Esophagus squamous epithelium (tissue), 5 donors: ENCODE data around the gene AMPD2. TPM values are rescaled to one million over a fixed set of nuclear protein-coding genes. Genes with fewer than 3 reads are reported as not detected.
A peak's percentile ranks its signal among the peaks of the same experiment; 100 is the strongest.

ENCODE experiments used
- DNase-seq: peaks from one replicate; lab custom pipeline; 2025; lab: John Stamatoyannopoulos, UW
- H3K27ac ChIP-seq, 4 donors: fragments of 200-600 bp; sonication (generic); one replicate each; pipeline ENCODE4 v1.5.1; 2016 to 2019; ENCODE audit warnings: mild to moderate bottlenecking in 1 of 4
- H3K27me3 ChIP-seq, 4 donors: fragments of 200-600 bp; sonication (generic); 1 replicate in 3 of 4; 2 replicates in 1 of 4; pipeline versions ENCODE4 v1.5.1 to v1.6.0; 2017 to 2021; ENCODE audit warnings: antibody characterized with exemption in 1 of 4
- H3K36me3 ChIP-seq, 3 donors: fragments of 200-600 bp; sonication (generic); one replicate each; pipeline ENCODE4 v1.5.1; 2016 to 2019
- H3K4me1 ChIP-seq, 3 donors: fragments of 200-600 bp; sonication (generic); one replicate each; pipeline ENCODE4 v1.5.1; 2017 to 2019
- H3K4me3 ChIP-seq, 4 donors: fragments of 200-600 bp; sonication (generic); 1 replicate in 3 of 4; 2 replicates in 1 of 4; pipeline ENCODE4 v1.5.1; 2016 to 2019; ENCODE audit warnings: mild to moderate bottlenecking in 2 of 4, moderate library complexity in 1 of 4
- H3K9me3 ChIP-seq, 3 donors: fragments of 200-600 bp; sonication (generic); one replicate each; pipeline ENCODE4 v1.5.1; 2016 to 2019
- POLR2A ChIP-seq, 4 donors: fragments of 450-650 bp; IDR thresholded peaks; one replicate each; pipeline ENCODE4 v1.6.1; 2017; ENCODE audit warnings: antibody characterized with exemption in 4 of 4, mild to moderate bottlenecking in 4 of 4, moderate library complexity in 3 of 4
- WGBS, 2 donors: methylation state at CpG; one replicate each; pipeline ENCODE4 v1.1.5; 2018; 5-methylcytosine and 5-hydroxymethylcytosine counted together
- intact Hi-C: fragments of 100-400 bp; cut with DNase I; formaldehyde crosslinking; loops from one replicate; pipeline ENCODE4 v1.15.0; 2022
- total RNA-seq, 4 donors: library from RNA; depleted of rRNA; stranded (reverse); fragments of >200 nt; gene quantifications; one replicate each; pipeline ENCODE4 v1.1.0, GENCODE V29; 2016
- TF ChIP-seq, protein P1 (sequence below), 6 experiments: fragments of 450-650 bp in 4 of 6; fragments of 200-600 bp in 2 of 6; sonication (generic) in 2 of 6; IDR thresholded peaks; one replicate each; pipeline ENCODE4 v1.5.1; 2016 to 2019; ENCODE audit warnings: antibody characterized with exemption in 6 of 6, mild to moderate bottlenecking in 4 of 6, moderate library complexity in 4 of 6
- donor health status: DM: yes; HTN: yes; CAD: no.

Gene AMPD2
- total RNA-seq, 4 donors from 2014 or later: 18.5 to 51.5 (median 24.4) TPM

DNA sequence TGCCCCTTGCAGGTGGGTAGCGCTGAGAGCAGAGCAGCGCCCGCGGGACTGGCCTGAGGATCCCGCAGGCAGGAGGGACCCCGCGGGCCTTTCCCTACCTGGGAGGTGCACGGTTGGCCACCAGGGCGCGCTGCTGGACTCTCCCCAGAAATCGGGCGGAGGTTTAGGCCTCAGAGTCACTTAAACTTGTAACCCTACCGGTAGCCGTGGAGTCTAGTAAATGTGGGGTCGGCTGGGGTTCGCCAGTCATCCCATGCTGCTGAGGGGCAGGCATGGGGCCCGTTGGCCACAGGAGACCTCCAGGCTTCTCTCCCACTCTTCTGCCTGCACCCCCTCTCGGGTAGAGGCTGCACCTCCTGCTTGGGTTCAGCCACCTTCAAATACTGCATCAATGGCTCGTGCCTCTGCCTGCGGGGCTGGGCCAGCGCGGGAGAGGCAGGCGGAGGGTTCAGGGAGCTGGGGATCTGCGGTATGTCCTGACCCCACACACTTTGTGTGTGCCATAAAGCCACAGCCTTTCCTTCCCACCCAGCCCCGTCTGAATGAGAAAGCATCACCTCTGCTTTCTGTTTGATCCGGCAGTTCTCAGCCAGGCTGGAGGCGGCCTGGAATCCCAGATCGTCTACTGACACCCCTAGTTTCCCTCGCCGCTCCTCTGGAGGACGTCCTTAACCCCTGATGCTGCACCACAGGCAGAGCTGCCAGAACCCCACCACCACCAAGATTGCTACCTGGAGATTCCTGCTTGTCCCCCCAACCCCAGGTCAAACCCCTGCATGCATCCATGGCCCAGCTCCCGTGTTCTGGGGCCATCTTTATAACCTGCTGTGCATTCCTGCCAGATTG lies 24.0 kb downstream of the AMPD2 start:
- no peaks in the 10 kb centered on the region for H3K36me3 ChIP-seq
- H3K4me1 ChIP-seq: peaks cover 0 to 15% (median 7%) of the 10 kb centered on the region in 3 donors
- H3K27ac ChIP-seq: no peak overlapping the region
- DNase-seq: no peak
- intact Hi-C loops: loop anchor here (5.0 kb wide), 2 partner anchors 129 to 339 kb away; partner anchors contain the start of gene AHCYL1
- no peaks in the 10 kb centered on the region for H3K9me3 ChIP-seq
- no peaks in the 10 kb centered on the region for H3K27me3 ChIP-seq
- H3K4me3 ChIP-seq: peak overlapping the region in 1 of 4 donors; percentile 29
- TF ChIP-seq, protein P1, sequence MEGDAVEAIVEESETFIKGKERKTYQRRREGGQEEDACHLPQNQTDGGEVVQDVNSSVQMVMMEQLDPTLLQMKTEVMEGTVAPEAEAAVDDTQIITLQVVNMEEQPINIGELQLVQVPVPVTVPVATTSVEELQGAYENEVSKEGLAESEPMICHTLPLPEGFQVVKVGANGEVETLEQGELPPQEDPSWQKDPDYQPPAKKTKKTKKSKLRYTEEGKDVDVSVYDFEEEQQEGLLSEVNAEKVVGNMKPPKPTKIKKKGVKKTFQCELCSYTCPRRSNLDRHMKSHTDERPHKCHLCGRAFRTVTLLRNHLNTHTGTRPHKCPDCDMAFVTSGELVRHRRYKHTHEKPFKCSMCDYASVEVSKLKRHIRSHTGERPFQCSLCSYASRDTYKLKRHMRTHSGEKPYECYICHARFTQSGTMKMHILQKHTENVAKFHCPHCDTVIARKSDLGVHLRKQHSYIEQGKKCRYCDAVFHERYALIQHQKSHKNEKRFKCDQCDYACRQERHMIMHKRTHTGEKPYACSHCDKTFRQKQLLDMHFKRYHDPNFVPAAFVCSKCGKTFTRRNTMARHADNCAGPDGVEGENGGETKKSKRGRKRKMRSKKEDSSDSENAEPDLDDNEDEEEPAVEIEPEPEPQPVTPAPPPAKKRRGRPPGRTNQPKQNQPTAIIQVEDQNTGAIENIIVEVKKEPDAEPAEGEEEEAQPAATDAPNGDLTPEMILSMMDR (IDR thresholded peaks at IDR 0.05): peak; percentile 90 to 96 (median 92)
- TF ChIP-seq POLR2A (IDR thresholded peaks at IDR 0.05): no peak
- WGBS, 2 donors: 67 to 76% methylated on average over 9 to 15 of the region's 32 CpGs

DNA sequence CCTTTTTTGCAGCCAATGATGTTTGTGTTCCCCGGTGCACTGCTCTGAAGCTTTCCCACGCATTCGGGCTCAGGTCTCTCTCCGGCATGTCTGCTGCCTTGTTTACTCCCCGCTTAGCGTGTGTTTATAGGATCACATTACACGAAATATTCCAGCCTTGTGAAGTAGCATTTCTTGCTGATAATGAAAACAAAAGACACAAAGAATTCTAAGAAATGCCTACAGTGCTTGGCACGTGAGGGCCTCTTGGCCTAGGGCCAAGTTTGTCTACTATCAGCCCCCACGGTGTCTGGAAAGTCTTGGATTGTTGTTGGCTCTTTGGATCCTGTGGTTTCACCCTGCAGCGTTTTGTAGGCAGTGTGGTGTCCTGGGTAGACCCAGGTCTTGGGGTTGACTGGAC lies 25.0 kb downstream of the AMPD2 start:
- no peak overlapping the region for H3K4me3 ChIP-seq
- no peak for DNase-seq

DNA sequence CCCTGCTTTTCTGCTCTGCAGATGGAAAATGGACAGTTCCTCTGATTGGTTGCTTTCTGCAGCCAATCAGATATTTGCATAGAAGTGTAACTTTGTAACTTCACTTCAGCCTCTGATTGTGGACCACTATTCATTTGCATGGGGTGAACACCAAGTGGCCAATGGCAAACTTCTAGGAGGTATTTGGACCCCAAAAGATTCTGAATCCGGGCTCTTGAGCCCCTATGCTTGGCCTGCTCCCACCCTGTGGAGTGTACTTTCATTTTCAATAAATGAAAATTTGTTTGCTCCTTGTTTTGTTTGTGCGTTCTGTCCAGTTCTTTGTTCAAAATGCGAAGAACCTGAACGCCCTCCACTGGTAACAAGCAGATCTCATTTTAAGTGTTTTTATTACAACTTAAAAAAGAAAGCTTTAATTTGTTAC lies 29.9 kb downstream of the AMPD2 start:
- peak overlapping the region in 2 of 4 donors; percentile 15 to 43 for H3K4me3 ChIP-seq
- peaks cover 0 to 11% (median under 1%) of the 10 kb centered on the region in 3 donors for H3K4me1 ChIP-seq
- no peaks in the 10 kb centered on the region for H3K27me3 ChIP-seq
- WGBS, 2 donors: 50 to 68% methylated on average over 4 of the region's 4 CpGs
- H3K36me3 ChIP-seq: no peaks in the 10 kb centered on the region
- TF ChIP-seq, protein P1 (IDR thresholded peaks at IDR 0.05): peak in 3 of 6 experiments; percentile 4 to 10 (median 10)
- TF ChIP-seq POLR2A (IDR thresholded peaks at IDR 0.05): no peak
- no peak overlapping the region for H3K27ac ChIP-seq
- intact Hi-C loops: no loop called here
- DNase-seq: no peak
- no peaks in the 10 kb centered on the region for H3K9me3 ChIP-seq

More for the DNA sequence above, 25.0 kb downstream of the AMPD2 start:
- intact Hi-C loops: loop anchor here (5.0 kb wide), 2 partner anchors 128 to 338 kb away; partner anchors contain the start of gene AHCYL1
- WGBS, 2 donors: no CpG with 5 or more reads among the region's 10 CpGs
- no peaks in the 10 kb centered on the region for H3K27me3 ChIP-seq
- H3K27ac ChIP-seq: no peak overlapping the region
- TF ChIP-seq, protein P1 (IDR thresholded peaks at IDR 0.05): no peak
- no peak for TF ChIP-seq POLR2A (IDR thresholded peaks at IDR 0.05)
- no peaks in the 10 kb centered on the region for H3K9me3 ChIP-seq
- peaks cover 0 to 15% (median 7%) of the 10 kb centered on the region in 3 donors for H3K4me1 ChIP-seq
- no peaks in the 10 kb centered on the region for H3K36me3 ChIP-seq

GRCh38 chr1:109650609-109651008 lies 31.0 kb downstream of the AMPD2 start:
- 81 to 83% methylated on average over 3 of the region's 3 CpGs for WGBS, 2 donors
- intact Hi-C loops: no loop called here
- no peak overlapping the region for H3K27ac ChIP-seq
- no peak for DNase-seq
- H3K27me3 ChIP-seq: no peaks in the 10 kb centered on the region
- no peak overlapping the region for H3K4me3 ChIP-seq
- no peaks in the 10 kb centered on the region for H3K36me3 ChIP-seq
- no peaks in the 10 kb centered on the region for H3K9me3 ChIP-seq
- H3K4me1 ChIP-seq: peaks cover 0 to 22% (median 11%) of the 10 kb centered on the region in 3 donors
- no peak for TF ChIP-seq POLR2A (IDR thresholded peaks at IDR 0.05)
- TF ChIP-seq, protein P1 (IDR thresholded peaks at IDR 0.05): no peak

DNA sequence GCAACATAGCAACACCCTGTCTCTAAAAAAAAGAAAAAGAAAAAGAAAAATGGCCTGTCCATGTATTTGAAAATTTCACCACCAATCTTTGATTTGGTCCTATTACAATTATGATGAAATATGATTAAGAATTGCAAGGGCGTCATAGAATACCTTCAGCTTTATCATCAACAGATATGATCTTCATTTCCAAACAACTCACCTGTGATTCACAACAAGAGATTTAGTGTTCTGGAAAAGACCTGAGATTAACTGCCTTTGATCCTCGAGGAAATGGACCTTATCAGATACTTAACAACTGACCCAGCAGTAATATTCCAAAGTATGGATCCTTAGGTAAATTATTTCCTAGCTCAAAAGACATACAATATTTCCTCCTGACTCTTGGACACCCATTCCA lies 32.8 kb downstream of the AMPD2 start:
- TF ChIP-seq, protein P1 (IDR thresholded peaks at IDR 0.05): no peak
- TF ChIP-seq POLR2A (IDR thresholded peaks at IDR 0.05): no peak
- Histone ChIP-seq H3K9me3 (no peaks in the 10 kb centered on the region), H3K27ac (no peak overlapping the region), H3K36me3 (no peaks in the 10 kb centered on the region), H3K4me3 (no peak overlapping the region), H3K4me1 (peaks cover 0 to 36% (median 16%) of the 10 kb centered on the region in 3 donors), H3K27me3 (no peaks in the 10 kb centered on the region)
- 66 to 74% methylated on average over 2 of the region's 2 CpGs for WGBS, 2 donors
- DNase-seq: no peak
- intact Hi-C loops: no loop called here
